Type B pancreatic cell (in vitro differentiated cells): Measurements from ENCODE around the gene USP34. TPM values are rescaled to one million over a fixed set of nuclear protein-coding genes. Genes with fewer than 3 reads are reported as not detected.

Experiments used
- DNase-seq: peaks from one replicate; pipeline ENCODE4 v3.0.0; 2021; ENCODE audit warnings: mixed read lengths; ENCODE audit not compliant: unreplicated experiment; ENCODE audit errors: extremely low spot score
- H3K27ac Mint-ChIP-seq: 2 replicates; pipeline ENCODE4 v1.8.0; 2021; ENCODE audit warnings: mild to moderate bottlenecking, mixed read lengths
- H3K27me3 Mint-ChIP-seq: 2 replicates; pipeline ENCODE4 v1.8.0; 2021; ENCODE audit warnings: mixed read lengths
- H3K36me3 Mint-ChIP-seq: 2 replicates; pipeline ENCODE4 v1.8.0; 2021; ENCODE audit warnings: mixed read lengths
- H3K4me1 Mint-ChIP-seq: one replicate; pipeline ENCODE4 v1.8.0; 2021; ENCODE audit warnings: mixed read lengths; ENCODE audit not compliant: unreplicated experiment
- H3K4me3 Mint-ChIP-seq: 2 replicates; pipeline ENCODE4 v1.8.0; 2021; ENCODE audit warnings: mild to moderate bottlenecking, mixed read lengths
- H3K9me3 Mint-ChIP-seq: 2 replicates; pipeline ENCODE4 v1.8.0; 2021; ENCODE audit warnings: mixed read lengths
- CTCF ChIP-seq: fragments of 200-600 bp; sonication (generic); conservative IDR thresholded peaks from 2 replicates; pipeline ENCODE4 v1.5.0; 2021; ENCODE audit warnings: antibody characterized with exemption, mild to moderate bottlenecking
- total RNA-seq: library from RNA; stranded (reverse); gene quantifications from 2 replicates; pipeline ENCODE4 v1.2.1, GENCODE V29; 2021; ENCODE audit warnings: low replicate concordance

Gene USP34
- total RNA-seq, 1 donor from 2014 or later, result 94.7 TPM

GRCh38 chr2:61185231-61185728 lies 285.6 kb downstream of the USP34 start:
- Mint-ChIP-seq H3K36me3 (peaks cover 67% of the 10 kb centered on the region), H3K4me1 (peaks cover 20% of the 10 kb centered on the region), H3K27ac (peak overlapping the region; percentile 32), H3K9me3 (no peaks in the 10 kb centered on the region), H3K27me3 (no peaks in the 10 kb centered on the region), H3K4me3 (no peak overlapping the region)
- DNase-seq, result no peak
- no peak for TF ChIP-seq CTCF

GRCh38 chr2:61184263-61184662 lies 286.6 kb downstream of the USP34 start:
- Mint-ChIP-seq H3K4me3 (no peak overlapping the region), H3K9me3 (no peaks in the 10 kb centered on the region), H3K36me3 (peaks cover 66% of the 10 kb centered on the region)

GRCh38 chr2:61183795-61184194 lies 287.1 kb downstream of the USP34 start:
- Mint-ChIP-seq H3K4me1 (peaks cover 32% of the 10 kb centered on the region), H3K9me3 (no peaks in the 10 kb centered on the region), H3K27ac (no peak overlapping the region), H3K36me3 (peaks cover 66% of the 10 kb centered on the region), H3K27me3 (no peaks in the 10 kb centered on the region), H3K4me3 (no peak overlapping the region)
- DNase-seq, result no peak
- no peak for TF ChIP-seq CTCF

More at GRCh38 chr2:61184263-61184662, 286.6 kb downstream of the USP34 start:
- no peak for TF ChIP-seq CTCF
- Mint-ChIP-seq H3K27me3 (no peaks in the 10 kb centered on the region), H3K4me1 (peaks cover 30% of the 10 kb centered on the region), H3K27ac (no peak overlapping the region)
- DNase-seq, result no peak

- no peaks in the 10 kb centered on the region for H3K27me3 Mint-ChIP-seq
- no peak overlapping the region for H3K4me3 Mint-ChIP-seq
- no peak for TF ChIP-seq CTCF
- no peak for DNase-seq
- H3K9me3 Mint-ChIP-seq, result no peaks in the 10 kb centered on the region
- peaks cover 39% of the 10 kb centered on the region for H3K4me1 Mint-ChIP-seq
- peaks cover 55% of the 10 kb centered on the region for H3K36me3 Mint-ChIP-seq
- no peak overlapping the region for H3K27ac Mint-ChIP-seq
Observed at GRCh38 chr2:61182059-61182383, 288.9 kb downstream of the USP34 start.

- H3K9me3 Mint-ChIP-seq, result no peaks in the 10 kb centered on the region
- no peak overlapping the region for H3K4me3 Mint-ChIP-seq
- peak overlapping the region; percentile 4 for H3K27ac Mint-ChIP-seq
- no peak for TF ChIP-seq CTCF
- peaks cover 40% of the 10 kb centered on the region for H3K4me1 Mint-ChIP-seq
- no peaks in the 10 kb centered on the region for H3K27me3 Mint-ChIP-seq
- DNase-seq, result no peak
- H3K36me3 Mint-ChIP-seq, result peaks cover 52% of the 10 kb centered on the region
Observed at GRCh38 chr2:61181382-61182058, 289.4 kb downstream of the USP34 start.

GRCh38 chr2:61180686-61181085 lies 290.2 kb downstream of the USP34 start:
- Mint-ChIP-seq H3K27me3 (no peaks in the 10 kb centered on the region), H3K36me3 (peaks cover 47% of the 10 kb centered on the region), H3K4me3 (peak overlapping the region; percentile 69), H3K9me3 (no peaks in the 10 kb centered on the region), H3K4me1 (peaks cover 44% of the 10 kb centered on the region), H3K27ac (peak overlapping the region; percentile 24)
- TF ChIP-seq CTCF, result no peak
- DNase-seq, result no peak
